H1 (cell line): ENCODE results near the gene VASP. TPM values are rescaled to one million over a fixed set of nuclear protein-coding genes. Genes with fewer than 3 reads are reported as not detected.

ENCODE experiments used
- CEBPB ChIP-seq: IDR thresholded peaks from 2 replicates; pipeline ENCODE4 v1.6.1; 2012; ENCODE audit warnings: low read depth, low read length
- CHD7 ChIP-seq: fragments of 300-600 bp; sonication (generic); IDR thresholded peaks from 2 replicates; pipeline ENCODE4 v1.7.1; 2012; ENCODE audit warnings: low read length, moderate library complexity, mild to moderate bottlenecking, inconsistent platforms; ENCODE audit not compliant: insufficient replicate concordance
- KDM1A ChIP-seq: fragments of 200-600, 300-600 bp; sonication (generic); IDR thresholded peaks from 2 replicates; pipeline ENCODE4 v1.7.1; 2016; ENCODE audit warnings: mild to moderate bottlenecking, low read length, borderline replicate concordance
- MAX ChIP-seq: IDR thresholded peaks from 2 replicates; pipeline ENCODE4 v1.6.1; 2012; ENCODE audit warnings: inconsistent platforms
- POLR2A ChIP-seq, 2 experiments: IDR thresholded peaks; 1 replicate in 1 of 2; 2 replicates in 1 of 2; pipeline ENCODE4 v1.6.1; 2011; ENCODE audit warnings: low read depth in 2 of 2, low read length in 2 of 2, mild to moderate bottlenecking in 2 of 2; ENCODE audit errors: control extremely low read depth in 1 of 2
- SIX5 ChIP-seq: IDR thresholded peaks from 2 replicates; pipeline ENCODE4 v1.6.1; 2011; ENCODE audit warnings: mild to moderate bottlenecking, low read depth, low read length
- TCF12 ChIP-seq: IDR thresholded peaks from 2 replicates; pipeline ENCODE4 v1.6.1; 2011; ENCODE audit warnings: low read depth, mild to moderate bottlenecking, low read length
- polyA plus RNA-seq, 7 experiments: library from polyadenylated mRNA; depleted of rRNA in 3 of 7; stranded (reverse) in 5 of 7; unstranded in 2 of 7; fragments of >200 nt in 5 of 7; fragments of 200-250 nt in 2 of 7; gene quantifications; 1 replicate in 5 of 7; 2 replicates in 1 of 7; 4 replicates in 1 of 7; pipeline versions ENCODE4 v1.2.1 to v1.2.3, GENCODE V29; 2011 to 2013; ENCODE audit warnings: missing spikeins in 2 of 7, mixed read lengths in 2 of 7
- total RNA-seq: library from RNA; stranded (reverse); fragmentation: NEBNext Ultra II Directional; extraction: Animal tissue kit (Norgen Biotek cat#: 25700); gene quantifications from 2 replicates; pipeline ENCODE4 v1.2.1, GENCODE V29; 2021
- TF ChIP-seq, protein P1 (sequence below): IDR thresholded peaks from 2 replicates; pipeline ENCODE4 v1.6.1; 2012; ENCODE audit warnings: low read length, inconsistent platforms

The VASP gene
- total and polyA plus RNA-seq, 2 of the 8 experiments (the other 6 are each of a cell fraction or from before 2014, with no cell fraction given), result 89.7 to 135 TPM

- TF ChIP-seq CHD7, result no peak
- no peak for TF ChIP-seq SIX5
- TF ChIP-seq CEBPB, result no peak
- TF ChIP-seq POLR2A (IDR thresholded peaks at IDR 0.05; ENCODE audit: control extremely low read depth in 1 of 2, low read depth in 2 of 2, low read length in 2 of 2), result no peak
- TF ChIP-seq MAX, result no peak
- TF ChIP-seq, protein P1, sequence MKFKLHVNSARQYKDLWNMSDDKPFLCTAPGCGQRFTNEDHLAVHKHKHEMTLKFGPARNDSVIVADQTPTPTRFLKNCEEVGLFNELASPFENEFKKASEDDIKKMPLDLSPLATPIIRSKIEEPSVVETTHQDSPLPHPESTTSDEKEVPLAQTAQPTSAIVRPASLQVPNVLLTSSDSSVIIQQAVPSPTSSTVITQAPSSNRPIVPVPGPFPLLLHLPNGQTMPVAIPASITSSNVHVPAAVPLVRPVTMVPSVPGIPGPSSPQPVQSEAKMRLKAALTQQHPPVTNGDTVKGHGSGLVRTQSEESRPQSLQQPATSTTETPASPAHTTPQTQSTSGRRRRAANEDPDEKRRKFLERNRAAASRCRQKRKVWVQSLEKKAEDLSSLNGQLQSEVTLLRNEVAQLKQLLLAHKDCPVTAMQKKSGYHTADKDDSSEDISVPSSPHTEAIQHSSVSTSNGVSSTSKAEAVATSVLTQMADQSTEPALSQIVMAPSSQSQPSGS, result no peak
- TF ChIP-seq KDM1A, result no peak
- TF ChIP-seq TCF12, result no peak
Observed at GRCh38 chr19:45463241-45463640, 44.0 kb upstream of the VASP start (continued).
